GM18951 (cell line): ENCODE measurements around the gene MRPL27.

ENCODE experiments used
- POLR2A ChIP-seq: IDR thresholded peaks from 4 replicates; pipeline ENCODE4 v1.6.1; 2011; ENCODE audit warnings: mild to moderate bottlenecking; ENCODE audit not compliant: insufficient read length, insufficient read depth; ENCODE audit errors: extremely low read depth
- in situ Hi-C: fragments of 300-500 bp; cut with MboI; formaldehyde crosslinking; loops from one replicate; pipeline ENCODE4 v1.12.0; 2022; ENCODE audit warnings: low sequenced_read_pairs, mixed read lengths, inconsistent platforms; ENCODE audit not compliant: unreplicated experiment

MRPL27 gene

DNA sequence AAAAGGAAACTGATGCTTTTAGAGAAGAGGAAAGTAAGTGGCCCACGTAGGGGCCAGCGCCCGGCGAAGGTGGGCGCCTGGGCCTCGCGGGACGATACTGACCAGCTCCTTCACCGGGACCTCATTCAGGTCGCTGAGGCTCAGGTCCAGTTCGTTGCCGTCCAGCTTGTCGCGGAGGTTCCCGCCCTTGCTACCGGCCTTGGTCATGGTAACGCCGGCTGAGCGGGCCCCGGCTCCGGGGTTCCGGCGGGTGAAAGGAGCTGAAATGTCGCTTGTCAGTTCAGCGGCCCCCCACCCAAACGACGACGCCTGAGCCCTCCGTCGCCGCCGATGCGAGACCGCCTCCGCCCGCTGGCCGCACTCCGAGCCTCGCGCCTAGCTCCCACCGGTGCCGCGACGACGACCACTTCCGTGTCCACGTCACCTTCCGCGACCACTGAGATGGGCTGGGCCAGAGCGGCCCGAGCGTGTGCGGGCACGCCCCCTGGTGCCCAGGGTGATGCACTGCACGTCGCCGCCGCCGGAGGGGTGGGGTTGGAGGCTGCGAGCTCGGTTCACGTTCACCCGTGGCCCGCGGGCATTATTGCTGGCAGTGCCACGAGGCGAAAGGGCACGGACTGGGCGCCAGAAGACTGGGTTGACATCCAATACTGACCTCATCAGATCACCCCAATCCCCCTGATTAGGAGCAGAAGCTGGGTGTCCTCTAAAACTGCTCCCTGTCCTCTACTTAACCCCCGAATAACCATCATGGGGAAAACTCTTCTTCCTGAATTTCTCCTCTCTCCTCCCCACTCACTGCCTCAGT, 24.3 kb upstream of the MRPL27 start, which contains the start of gene LRRC59:
Gene LRRC59 (minus strand): TSS at position 413 of the 808 bp plus-strand sequence. CDS start 206 bp downstream, at position 207.
- in situ Hi-C loops = no loop called here
- peak; percentile 92 for TF ChIP-seq POLR2A

- no peak for TF ChIP-seq POLR2A
- in situ Hi-C loops = no loop called here
Measured at GRCh38 chr17:50396261-50397110, 23.5 kb upstream of the MRPL27 start.

DNA sequence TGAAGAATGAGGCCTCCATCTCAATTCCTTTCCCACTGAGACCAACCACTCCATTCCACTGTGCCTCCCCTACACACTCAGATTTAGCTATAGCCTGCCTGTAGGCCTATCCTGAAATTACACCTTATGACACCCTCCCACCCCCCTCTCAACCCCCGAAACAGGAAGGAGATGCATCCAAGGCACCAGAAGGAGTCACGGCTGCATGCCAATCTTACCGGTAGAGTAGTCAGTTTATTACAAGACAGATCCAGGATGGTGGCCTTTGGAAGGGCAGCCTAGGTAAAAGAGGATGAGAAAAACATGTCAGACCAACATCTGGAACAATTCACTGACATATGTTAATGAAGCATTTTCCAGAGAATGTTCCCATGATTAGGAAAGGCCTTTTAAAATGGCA, 21.7 kb upstream of the MRPL27 start:
- in situ Hi-C loops = no loop called here
- no peak for TF ChIP-seq POLR2A

GRCh38 chr17:50393700-50394099, 20.7 kb upstream of the MRPL27 start:
- no peak for TF ChIP-seq POLR2A

DNA sequence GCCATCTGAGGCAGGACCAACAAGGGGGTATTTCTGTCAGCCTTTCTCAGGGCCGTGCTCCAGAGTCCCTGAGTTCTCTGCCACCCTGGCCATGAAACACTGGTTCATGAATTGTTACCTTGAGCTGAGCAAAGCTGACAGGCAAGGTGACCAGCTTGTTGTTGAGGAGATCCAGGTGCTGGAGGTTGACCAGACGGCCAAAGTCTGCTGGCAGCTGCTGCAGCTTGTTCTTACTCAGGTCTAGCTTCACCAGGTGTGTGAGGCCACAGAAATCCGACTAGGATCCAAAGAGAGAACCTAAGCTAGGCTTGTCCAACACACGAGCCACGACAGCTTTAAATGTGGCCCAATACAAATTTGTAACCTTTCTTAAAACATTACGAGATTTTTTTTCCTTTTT, 19.6 kb upstream of the MRPL27 start:
- TF ChIP-seq POLR2A = no peak
- in situ Hi-C loops = no loop called here

More at GRCh38 chr17:50393700-50394099, 20.7 kb upstream of the MRPL27 start:
- in situ Hi-C loops = no loop called here

- TF ChIP-seq POLR2A = no peak
- in situ Hi-C loops = no loop called here
Measured at GRCh38 chr17:50389534-50389933, 16.6 kb upstream of the MRPL27 start.

GRCh38 chr17:50388728-50389127, 15.7 kb upstream of the MRPL27 start:
- in situ Hi-C loops = no loop called here
- TF ChIP-seq POLR2A = no peak

- in situ Hi-C loops = no loop called here
- TF ChIP-seq POLR2A = no peak
Measured at GRCh38 chr17:50386510-50386909, 13.5 kb upstream of the MRPL27 start.

DNA sequence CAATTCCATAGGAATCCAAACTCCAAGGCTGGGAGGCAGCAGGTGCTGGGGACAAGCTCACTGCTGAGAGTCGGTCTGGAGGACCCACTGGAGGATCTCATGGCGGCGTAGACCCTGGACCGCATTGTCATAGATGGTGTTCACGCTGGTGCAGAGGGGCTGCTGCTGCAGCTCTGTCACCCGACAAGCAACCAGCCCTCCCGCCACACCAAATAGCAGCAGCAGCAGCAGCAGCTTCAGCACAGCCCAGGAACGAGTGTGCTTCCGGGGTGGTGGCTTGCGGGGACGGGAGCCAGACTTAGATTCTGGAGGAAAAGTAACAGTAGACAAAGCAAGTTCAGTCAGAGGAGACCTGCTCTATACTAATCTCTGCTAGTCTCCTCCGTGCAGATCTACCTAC, 9.9 kb upstream of the MRPL27 start:
- no peak for TF ChIP-seq POLR2A
- in situ Hi-C loops = no loop called here

GRCh38 chr17:50381920-50382319, 8.9 kb upstream of the MRPL27 start:
- in situ Hi-C loops = no loop called here
- TF ChIP-seq POLR2A = no peak

GRCh38 chr17:50381260-50381815, 8.4 kb upstream of the MRPL27 start:
- in situ Hi-C loops = no loop called here
- no peak for TF ChIP-seq POLR2A

- no peak for TF ChIP-seq POLR2A
- in situ Hi-C loops = no loop called here
Measured at GRCh38 chr17:50380369-50381259, 7.6 kb upstream of the MRPL27 start.

- no peak for TF ChIP-seq POLR2A
- in situ Hi-C loops = no loop called here
Measured at GRCh38 chr17:50379351-50380132, 6.6 kb upstream of the MRPL27 start.
